GM21423 (cell line): ENCODE data around the gene NECTIN1.

Experiments
- ATAC-seq: cut with Tn5 transposase; IDR thresholded peaks from one replicate; pipeline ENCODE4 v1.9.1; 2021; ENCODE audit warnings: mild to moderate bottlenecking, moderate library complexity; ENCODE audit not compliant: unreplicated experiment

Gene NECTIN1

DNA sequence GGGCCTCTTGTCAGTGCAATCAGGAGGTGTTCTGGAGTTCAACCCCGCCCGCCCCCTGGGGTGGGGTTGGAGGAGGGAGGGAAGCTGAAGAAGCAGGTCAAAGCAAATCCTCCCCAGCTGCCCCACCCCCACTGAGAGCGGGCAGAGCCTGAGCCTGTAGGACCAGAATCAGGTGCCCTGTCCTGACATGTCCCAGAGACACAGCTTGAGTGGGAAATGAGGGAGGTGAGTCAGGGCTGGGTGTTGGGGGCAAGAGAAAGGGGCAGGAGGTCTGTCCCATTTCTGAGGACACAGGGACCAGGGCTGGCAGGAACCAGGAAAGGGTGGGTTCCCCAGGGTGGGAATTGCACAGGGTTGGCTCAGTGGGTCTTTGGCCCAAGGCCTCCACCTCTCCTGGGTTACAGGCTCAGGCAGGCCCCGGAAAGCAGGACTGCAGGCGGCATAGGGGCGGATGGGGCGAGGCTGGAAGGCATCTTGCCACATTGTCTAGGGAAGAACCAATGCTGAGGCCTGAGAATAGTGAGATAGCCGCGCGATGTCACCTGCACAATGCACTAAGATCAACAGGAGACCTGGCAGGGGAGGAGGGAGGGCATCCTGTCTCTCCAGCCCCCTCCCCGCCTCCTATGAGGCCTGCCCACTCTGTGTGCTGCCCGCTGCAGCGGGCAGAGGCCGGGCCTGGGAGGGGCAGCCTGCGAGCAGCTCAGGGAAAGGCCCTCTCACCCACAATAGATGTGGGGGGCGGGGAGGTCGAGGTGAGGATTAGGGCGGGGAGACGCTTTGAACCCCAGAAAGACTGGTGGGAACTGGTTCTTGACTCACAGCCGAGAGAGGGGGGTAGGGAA, 32.4 kb downstream of the NECTIN1 start:
- no peak for ATAC-seq

GRCh38 chr11:119694334-119694733, 34.7 kb downstream of the NECTIN1 start:
- ATAC-seq = no peak

DNA sequence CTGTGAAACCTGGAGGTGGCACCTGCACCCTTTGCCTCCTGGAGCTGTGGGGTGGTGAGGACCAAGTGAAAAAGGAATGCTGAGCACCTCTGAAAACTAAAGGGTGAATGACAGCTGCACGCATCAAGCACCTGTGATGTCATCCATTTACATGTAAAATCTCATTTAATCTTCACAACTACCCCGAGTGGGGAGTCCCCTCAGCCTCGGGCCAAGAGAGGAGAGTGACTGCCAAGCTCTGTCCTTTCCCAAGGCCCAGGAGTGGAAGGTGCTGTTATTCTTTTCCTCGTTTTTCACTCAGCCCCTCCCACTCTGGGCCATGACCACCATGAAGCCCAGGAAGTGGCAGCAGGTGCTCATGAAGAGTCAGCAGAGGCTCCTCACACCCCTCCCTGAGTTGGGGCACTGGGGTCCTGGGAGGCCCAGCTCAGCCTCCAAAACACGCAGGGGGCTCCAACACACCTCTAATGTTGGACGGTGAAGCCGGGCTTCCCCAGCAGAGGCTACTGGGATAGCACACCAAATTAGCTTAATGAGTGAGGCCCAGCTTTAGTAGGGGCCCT, 35.7 kb downstream of the NECTIN1 start:
- ATAC-seq = no peak

- ATAC-seq = no peak
Measured at GRCh38 chr11:119692540-119692820, 36.5 kb downstream of the NECTIN1 start.

- ATAC-seq = no peak
Measured at GRCh38 chr11:119691701-119692539, 37.1 kb downstream of the NECTIN1 start.

- ATAC-seq = no peak
Measured at GRCh38 chr11:119691020-119691666, 37.9 kb downstream of the NECTIN1 start.

GRCh38 chr11:119689302-119689701, 39.7 kb downstream of the NECTIN1 start:
- no peak for ATAC-seq

GRCh38 chr11:119688356-119688755, 40.6 kb downstream of the NECTIN1 start:
- ATAC-seq = no peak

GRCh38 chr11:119687373-119688046, 41.5 kb downstream of the NECTIN1 start:
- ATAC-seq = no peak

DNA sequence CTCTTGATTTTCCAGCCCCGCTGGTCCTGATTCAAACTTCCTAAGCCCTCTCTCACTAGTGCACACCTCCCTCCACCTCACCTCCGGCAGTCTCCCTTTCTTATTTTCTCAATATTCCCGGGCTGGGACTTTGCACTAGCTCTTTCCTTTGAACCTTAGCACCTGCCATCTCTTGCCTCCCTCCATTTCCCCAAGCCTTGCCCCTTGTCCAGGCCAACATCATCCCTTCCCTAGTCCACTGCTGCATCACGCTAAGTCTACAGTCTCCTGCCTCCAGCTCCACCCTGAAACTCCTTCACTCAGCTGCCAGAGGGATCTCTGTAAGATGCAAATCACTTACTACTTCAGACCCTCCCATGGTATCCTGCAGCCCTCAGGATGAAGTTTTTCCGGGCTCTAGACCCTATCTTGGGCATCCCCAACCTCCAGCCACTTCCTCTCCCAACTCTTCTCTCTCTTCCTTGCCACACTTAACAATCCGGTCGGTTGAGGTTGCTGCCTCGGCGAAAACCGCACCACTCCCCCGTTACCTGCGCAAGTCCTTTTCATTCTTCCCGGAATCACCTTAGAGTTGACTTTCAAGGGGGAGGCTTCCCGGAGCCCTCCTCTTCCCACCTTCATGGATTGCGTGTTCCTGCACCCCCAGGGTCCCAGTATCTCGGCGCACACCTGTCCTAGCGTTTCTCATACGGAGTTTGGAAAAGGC, 42.7 kb downstream of the NECTIN1 start:
- no peak for ATAC-seq

GRCh38 chr11:119685111-119685746, 43.8 kb downstream of the NECTIN1 start:
- no peak for ATAC-seq

GRCh38 chr11:119684361-119685110, 44.5 kb downstream of the NECTIN1 start:
- ATAC-seq = no peak

GRCh38 chr11:119683783-119684182, 45.2 kb downstream of the NECTIN1 start:
- no peak for ATAC-seq

DNA sequence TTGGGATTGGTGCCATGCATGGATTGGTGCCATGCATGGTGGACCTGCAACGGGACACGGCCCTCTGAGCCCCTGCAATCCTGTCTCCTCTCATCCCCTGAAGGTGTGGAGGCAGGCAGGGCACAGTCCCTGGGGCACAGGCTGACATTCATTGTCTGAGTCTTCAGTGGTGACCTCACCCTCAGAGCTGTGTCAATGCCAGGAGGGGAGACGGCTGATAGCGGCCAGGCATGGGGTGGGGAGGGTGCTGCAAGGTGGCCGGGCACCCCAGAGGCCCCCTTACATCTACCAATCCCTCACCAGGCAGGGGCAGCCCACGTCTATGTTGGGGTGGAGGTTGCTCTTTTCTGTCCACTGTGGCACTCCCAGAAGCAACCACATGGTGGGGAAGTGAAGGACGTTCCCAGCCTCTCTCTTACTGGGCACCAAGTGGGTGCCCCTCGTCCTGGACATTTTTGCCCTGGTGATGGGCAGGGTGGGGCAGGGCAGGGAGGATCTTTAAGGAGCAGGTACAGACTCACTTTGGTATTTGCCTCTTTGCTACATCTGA, 47.6 kb downstream of the NECTIN1 start:
- no peak for ATAC-seq

DNA sequence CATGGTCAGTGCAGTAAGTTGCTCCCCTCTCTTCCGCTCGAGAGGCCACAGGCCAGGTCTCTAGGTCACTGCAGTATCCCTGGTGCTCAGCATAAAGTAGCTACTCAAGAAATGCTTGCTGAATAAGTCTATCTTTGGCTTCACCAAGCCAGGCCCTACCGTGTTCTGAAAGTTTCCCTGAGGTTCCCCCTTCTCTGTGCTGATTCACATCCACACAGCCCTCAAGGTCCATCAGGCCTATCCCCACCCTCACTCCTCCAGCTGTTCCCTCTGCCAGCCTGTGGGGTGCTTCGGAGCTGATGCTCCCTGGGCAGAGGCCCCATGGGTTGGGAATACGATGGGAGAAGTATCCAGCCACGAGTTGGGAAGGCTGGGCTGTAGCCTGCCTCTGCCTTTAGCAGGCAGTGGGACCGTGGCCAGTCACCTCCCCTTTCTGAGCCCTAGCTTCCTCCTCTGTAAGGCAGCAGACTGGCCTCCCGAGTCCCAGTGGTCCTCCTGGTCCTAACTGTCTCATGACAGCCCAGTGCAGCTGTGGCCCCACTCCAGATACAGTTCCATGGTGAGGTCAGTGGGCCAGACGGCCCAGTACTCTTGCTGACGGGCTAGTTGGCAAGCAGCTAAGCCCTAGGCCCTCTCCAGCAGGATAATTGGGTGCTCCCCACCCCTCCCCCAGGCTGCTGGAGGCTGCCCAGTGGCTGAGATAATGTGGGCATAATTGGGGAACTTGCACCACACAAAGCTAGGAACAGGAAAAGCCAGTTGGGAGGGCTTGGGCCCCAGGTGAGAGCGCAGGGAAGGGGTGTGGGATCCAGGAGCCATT, 48.2 kb downstream of the NECTIN1 start:
- no peak for ATAC-seq

GRCh38 chr11:119679346-119679745, 49.7 kb downstream of the NECTIN1 start:
- ATAC-seq = no peak

DNA sequence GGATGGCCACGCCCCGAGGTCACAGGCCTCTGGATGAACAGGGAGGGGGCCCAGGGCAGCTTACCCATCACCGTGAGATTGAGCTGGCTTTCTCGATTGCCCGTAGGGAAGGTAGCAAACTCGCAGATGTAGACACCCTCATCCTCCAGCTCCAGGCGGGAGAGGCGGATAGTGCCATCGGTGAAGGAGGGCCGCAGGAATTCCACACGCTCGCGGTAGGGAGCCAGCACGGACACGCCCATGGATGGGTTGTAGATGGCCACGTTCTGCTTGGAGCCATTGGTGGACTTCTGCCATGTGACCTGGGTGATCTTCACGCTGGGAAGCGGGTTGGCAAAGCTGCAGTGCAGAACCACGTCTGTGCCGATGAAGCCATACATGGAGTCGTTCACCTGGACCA, 50.6 kb downstream of the NECTIN1 start:
- no peak for ATAC-seq

DNA sequence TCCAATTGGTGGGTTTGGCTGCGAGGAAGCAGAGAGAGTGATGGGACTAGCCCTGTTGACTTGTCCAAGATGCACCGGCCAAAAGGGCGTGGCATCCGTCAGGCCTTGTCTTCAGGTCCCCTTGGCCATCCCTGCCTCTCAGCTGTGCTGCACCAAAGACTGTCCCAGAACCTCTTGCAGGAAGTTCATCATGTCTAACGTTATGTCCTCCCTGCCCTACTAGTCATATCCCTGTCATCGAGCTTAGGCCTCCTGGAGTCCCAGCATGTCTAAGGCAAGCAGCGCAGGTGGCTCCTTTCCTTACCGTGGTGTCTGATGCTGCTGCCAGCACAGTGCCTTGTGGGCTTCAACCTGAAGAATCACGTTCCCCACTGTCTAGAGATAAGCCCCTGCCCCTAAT, 51.2 kb downstream of the NECTIN1 start:
- ATAC-seq = no peak
